HS-5 (cell line): Measurements from ENCODE around the gene MR1.

Experiments used
- DNase-seq: peaks from one replicate; pipeline ENCODE4 v3.0.0-alpha.2; 2012; ENCODE audit warnings: low read depth

The MR1 gene

DNA sequence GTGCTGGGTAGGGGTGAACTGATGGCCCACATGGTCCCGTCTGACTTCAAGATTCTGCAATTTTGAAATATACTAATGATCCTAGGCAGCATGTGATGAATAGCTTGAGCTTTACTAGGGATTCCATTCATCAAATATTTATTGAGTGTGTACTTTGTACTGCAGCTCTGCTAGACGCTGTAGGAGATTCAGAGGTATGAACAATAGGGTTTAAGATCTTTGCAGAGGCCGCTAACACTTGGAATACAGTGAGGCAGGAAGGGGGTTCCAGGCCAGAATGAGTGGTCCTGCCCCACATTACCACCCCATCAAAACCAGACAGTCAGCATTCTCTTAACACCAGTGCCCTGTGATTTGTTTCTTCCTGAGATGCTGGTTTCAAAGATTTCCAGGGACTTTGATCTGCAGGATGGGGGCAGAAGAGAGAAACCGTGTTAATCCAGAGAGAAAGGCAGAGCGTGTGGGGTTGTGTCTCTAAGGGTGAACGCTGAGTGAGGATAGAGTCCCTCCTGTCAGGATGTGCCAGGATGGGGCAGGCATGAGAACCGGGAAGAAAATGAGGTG is 74.6 kb downstream of the MR1 start:
- DNase-seq: no peak

DNA sequence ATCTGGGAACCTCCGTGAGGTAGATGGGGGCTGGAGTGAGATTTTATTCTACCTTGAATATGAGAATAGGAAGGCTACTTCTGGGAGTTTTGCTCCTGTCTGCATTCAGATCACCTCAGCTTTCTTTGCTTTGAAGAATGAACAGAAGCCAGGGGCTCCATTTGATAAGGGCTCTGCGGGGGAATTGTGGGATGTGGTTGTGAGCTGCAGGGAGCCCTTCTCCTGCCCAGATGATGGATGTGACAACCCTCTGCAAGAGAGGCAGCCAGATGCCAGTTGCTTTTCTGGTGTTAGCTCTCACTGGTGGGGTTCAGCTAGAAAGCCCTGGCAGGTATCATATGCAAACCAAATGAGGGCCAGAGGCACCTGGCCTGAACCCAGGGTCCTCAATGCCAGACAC is 76.2 kb downstream of the MR1 start:
- no peak for DNase-seq
